ENCODE results near the gene INTS1. TPM values are rescaled to one million over a fixed set of nuclear protein-coding genes. Genes with fewer than 3 reads are reported as not detected.
"Not testable (repeated sequence)": the region's sequence is repeated elsewhere in the genome, so short reads cannot be mapped to it uniquely, and the experiment has no call there.

Gene INTS1
- total RNA-seq, 1 experiment from 2014 or later, result 122 TPM

DNA sequence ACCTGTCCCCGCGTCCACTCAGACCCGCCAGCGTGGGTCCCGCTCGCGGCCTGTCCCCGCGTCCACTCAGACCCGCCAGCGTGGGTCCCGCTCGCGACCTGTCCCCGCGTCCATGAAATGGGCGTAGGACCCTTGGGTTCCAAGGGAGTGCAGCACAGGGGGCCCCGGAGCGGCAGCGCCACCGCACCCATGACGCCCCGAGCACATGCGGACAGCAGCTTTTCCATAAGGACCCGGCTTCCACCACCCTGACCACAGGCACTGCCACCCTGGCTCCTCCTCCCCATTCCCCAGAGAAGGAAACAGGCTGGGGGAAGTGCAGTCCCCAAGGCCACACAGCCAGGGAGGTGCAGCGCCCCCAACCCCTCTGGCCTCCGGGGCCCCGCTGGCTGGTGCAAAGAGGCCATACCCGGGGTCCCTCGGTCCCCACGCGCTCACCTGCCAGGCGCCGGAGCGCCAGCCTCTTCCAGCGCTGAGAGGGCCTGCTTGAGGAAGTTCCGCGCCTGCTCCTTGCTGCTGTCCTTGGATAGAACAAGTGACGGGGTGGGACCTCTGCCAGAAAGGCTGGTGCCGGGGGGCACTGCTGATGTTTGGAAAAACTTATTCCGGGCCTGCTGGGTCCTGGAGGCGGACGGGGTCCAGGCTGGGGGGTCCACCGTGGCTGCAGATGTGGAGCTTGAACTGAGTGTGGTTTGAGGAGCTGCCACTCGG, 59.8 kb downstream of the INTS1 start:
- Mint-ChIP-seq H3K4me3 (ENCODE audit: unreplicated experiment) (no peak overlapping the region), H3K9me3 (ENCODE audit: unreplicated experiment) (no peaks in the 10 kb centered on the region), H3K27ac (ENCODE audit: unreplicated experiment) (no peak overlapping the region), H3K27me3 (ENCODE audit: insufficient read depth, unreplicated experiment) (no peaks in the 10 kb centered on the region), H3K36me3 (ENCODE audit: insufficient read depth, unreplicated experiment) (peaks cover 6% of the 10 kb centered on the region), H3K4me1 (ENCODE audit: low read depth, unreplicated experiment) (no peaks in the 10 kb centered on the region)
- DNase-seq, result no peak
- Histone ChIP-seq H3K4me1 (no peaks in the 10 kb centered on the region), H3K36me3 (ENCODE audit: control insufficient read depth, insufficient read depth, low read length) (no peaks in the 10 kb centered on the region; the same call in 1 of the 2 replicates), H3K4me3 (ENCODE audit: low read depth, low read length) (no peak overlapping the region), H3K27me3 (replicated peaks; ENCODE audit: control insufficient read depth, insufficient read depth, low read length) (no peaks in the 10 kb centered on the region), H3K9me3 (no peaks in the 10 kb centered on the region)
- TF ChIP-seq CTCF (IDR thresholded peaks at IDR 0.05; ENCODE audit: insufficient read depth in 1 of 2, low read depth in 1 of 2, low read length in 1 of 2, severe bottlenecking in 1 of 2, unreplicated experiment in 1 of 2), result no peak
- intact Hi-C loops (cut with micrococcal nuclease; ENCODE audit: unreplicated experiment), result no loop called here
- POLR2A ChIA-PET, result no interaction called here
- CTCF ChIA-PET, result no interaction called here
- no TSS peak for BruUV-seq (replicated peaks)

DNA sequence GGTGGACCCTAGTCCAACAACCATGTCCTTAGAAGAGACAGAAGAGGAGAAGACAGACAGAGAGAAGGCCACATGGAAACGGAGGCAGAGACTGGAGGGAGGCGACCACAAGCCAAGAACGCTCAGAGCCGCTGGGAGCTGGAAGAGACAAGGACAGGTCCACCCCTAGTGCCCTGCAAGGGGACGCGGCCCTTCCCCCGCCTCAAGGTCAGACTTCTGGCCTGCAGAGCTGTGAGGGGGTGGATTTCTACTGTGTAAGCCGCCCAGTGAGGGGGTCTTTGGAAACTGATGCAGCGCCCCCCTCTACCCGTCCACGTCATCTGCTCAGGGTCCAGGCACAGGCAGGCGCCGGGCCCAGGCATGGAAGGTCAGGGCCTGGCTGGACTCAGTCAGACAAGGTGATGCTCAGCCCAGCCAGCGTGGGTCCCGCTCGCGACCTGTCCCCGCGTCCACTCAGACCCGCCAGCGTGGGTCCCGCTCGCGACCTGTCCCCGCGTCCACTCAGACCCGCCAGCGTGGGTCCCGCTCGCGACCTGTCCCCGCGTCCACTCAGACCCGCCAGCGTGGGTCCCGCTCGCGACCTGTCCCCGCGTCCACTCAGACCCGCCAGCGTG, 60.5 kb downstream of the INTS1 start:
- H3K9me3 ChIP-seq; H3K4me3 ChIP-seq (ENCODE audit: low read depth, low read length); H3K36me3 ChIP-seq (ENCODE audit: control insufficient read depth, insufficient read depth, low read length); H3K4me3 Mint-ChIP-seq (ENCODE audit: unreplicated experiment); H3K36me3 Mint-ChIP-seq (ENCODE audit: insufficient read depth, unreplicated experiment); BruUV-seq (replicated peaks); H3K27me3 Mint-ChIP-seq (ENCODE audit: insufficient read depth, unreplicated experiment); CTCF ChIA-PET; H3K27ac Mint-ChIP-seq (ENCODE audit: unreplicated experiment); H3K9me3 Mint-ChIP-seq (ENCODE audit: unreplicated experiment); H3K4me1 Mint-ChIP-seq (ENCODE audit: low read depth, unreplicated experiment); intact Hi-C loops (cut with micrococcal nuclease; ENCODE audit: unreplicated experiment); POLR2A ChIA-PET; DNase-seq; H3K27me3 ChIP-seq (replicated peaks; ENCODE audit: control insufficient read depth, insufficient read depth, low read length); H3K4me1 ChIP-seq: not testable (repeated sequence)

GRCh38 chr7:1442355-1443124, 61.6 kb downstream of the INTS1 start:
- intact Hi-C loops (cut with micrococcal nuclease; ENCODE audit: unreplicated experiment), result no loop called here
- Mint-ChIP-seq H3K36me3 (ENCODE audit: insufficient read depth, unreplicated experiment) (peaks cover 6% of the 10 kb centered on the region), H3K27ac (ENCODE audit: unreplicated experiment) (no peak overlapping the region), H3K4me1 (ENCODE audit: low read depth, unreplicated experiment) (no peaks in the 10 kb centered on the region), H3K27me3 (ENCODE audit: insufficient read depth, unreplicated experiment) (no peaks in the 10 kb centered on the region), H3K4me3 (ENCODE audit: unreplicated experiment) (no peak overlapping the region), H3K9me3 (ENCODE audit: unreplicated experiment) (no peaks in the 10 kb centered on the region)
- Histone ChIP-seq H3K36me3 (ENCODE audit: control insufficient read depth, insufficient read depth, low read length) (no peaks in the 10 kb centered on the region; the same call in 1 of the 2 replicates), H3K4me3 (ENCODE audit: low read depth, low read length) (no peak overlapping the region), H3K4me1 (no peaks in the 10 kb centered on the region), H3K27me3 (replicated peaks; ENCODE audit: control insufficient read depth, insufficient read depth, low read length) (no peaks in the 10 kb centered on the region), H3K9me3 (no peaks in the 10 kb centered on the region)
- POLR2A ChIA-PET, result no interaction called here
- CTCF ChIA-PET, result interaction anchor here (1.0 kb wide), 1 partner anchor 31 kb away, joined by 3 read pairs; no protein-coding TSS in a partner anchor
- BruUV-seq (replicated peaks), result no TSS peak
- no peak for TF ChIP-seq CTCF (IDR thresholded peaks at IDR 0.05; ENCODE audit: insufficient read depth in 1 of 2, low read depth in 1 of 2, low read length in 1 of 2, severe bottlenecking in 1 of 2, unreplicated experiment in 1 of 2)
- DNase-seq, result no peak
